Glomerular visceral epithelial cell (primary cell): ENCODE measurements around the gene PIBF1.
"Not testable (repeated sequence)": the region's sequence is repeated elsewhere in the genome, so short reads cannot be mapped to it uniquely, and the experiment has no call there.

Experiments
- DNase-seq: peaks from one replicate; pipeline ENCODE4 v3.0.0-alpha.2; 2016; ENCODE audit errors: extremely low spot score

Gene PIBF1, protein sequence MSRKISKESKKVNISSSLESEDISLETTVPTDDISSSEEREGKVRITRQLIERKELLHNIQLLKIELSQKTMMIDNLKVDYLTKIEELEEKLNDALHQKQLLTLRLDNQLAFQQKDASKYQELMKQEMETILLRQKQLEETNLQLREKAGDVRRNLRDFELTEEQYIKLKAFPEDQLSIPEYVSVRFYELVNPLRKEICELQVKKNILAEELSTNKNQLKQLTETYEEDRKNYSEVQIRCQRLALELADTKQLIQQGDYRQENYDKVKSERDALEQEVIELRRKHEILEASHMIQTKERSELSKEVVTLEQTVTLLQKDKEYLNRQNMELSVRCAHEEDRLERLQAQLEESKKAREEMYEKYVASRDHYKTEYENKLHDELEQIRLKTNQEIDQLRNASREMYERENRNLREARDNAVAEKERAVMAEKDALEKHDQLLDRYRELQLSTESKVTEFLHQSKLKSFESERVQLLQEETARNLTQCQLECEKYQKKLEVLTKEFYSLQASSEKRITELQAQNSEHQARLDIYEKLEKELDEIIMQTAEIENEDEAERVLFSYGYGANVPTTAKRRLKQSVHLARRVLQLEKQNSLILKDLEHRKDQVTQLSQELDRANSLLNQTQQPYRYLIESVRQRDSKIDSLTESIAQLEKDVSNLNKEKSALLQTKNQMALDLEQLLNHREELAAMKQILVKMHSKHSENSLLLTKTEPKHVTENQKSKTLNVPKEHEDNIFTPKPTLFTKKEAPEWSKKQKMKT

DNA sequence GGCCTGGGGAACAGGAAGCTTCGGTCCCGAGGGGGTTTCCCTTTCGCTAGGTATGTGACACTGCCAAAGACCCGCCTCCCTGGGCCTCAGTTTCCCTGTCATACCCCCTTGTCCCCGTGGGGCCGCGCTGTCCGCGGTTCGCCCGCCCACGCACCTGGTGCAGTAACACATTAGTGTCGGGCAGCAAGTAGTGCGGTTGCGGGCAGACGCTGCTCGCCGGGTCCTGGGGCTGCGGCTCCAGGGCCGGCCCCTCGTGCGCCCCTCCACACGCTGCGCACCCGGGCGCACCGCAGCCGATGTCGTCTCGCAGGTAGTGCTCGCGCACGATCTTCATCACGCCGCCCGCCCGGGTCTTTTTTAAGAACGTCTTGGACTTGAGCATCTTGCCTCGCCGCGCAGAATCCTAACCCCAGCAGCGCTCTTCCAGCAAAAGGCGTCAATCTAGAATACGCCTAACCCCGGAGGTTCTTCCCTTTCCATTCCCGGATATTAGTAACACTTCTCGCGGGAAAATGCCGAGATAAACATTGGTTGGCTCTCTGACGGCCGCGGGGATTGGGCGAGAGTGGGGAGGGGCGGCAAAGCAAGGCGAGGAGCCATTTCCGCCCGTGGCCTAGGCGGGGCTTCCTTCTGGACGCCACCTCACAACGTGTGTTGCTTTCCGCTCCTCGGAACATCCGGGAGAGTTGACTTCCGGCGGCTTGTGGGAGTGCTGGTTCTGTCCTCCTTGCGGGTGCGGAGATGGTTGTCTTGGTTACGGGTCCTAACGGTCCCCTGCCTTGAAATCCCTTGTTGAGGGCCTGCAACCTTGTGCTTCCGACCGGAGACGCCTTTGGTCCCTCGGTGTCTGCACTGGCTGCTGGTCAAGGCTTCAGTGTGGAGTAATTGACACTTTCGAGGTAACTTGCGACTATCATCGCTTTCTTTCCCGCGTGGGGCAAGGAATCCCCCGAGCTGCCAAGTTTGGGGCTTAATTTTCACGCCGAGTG, at the start of gene PIBF1, which contains the start of gene DIS3:
Gene PIBF1, plus strand, starts transcription at position 683 of the 989 bp plus-strand sequence. CDS start 1,337 bp downstream, outside the sequence.
Gene DIS3, minus strand, starts transcription at position 450 of the 989 bp plus-strand sequence. Its CDS starts 68 bp downstream, at position 382.
- DNase-seq = peak; percentile 98

- DNase-seq = no peak
These were observed 44.9 kb upstream of the PIBF1 start for GRCh38 chr13:72737033-72737432.

DNA sequence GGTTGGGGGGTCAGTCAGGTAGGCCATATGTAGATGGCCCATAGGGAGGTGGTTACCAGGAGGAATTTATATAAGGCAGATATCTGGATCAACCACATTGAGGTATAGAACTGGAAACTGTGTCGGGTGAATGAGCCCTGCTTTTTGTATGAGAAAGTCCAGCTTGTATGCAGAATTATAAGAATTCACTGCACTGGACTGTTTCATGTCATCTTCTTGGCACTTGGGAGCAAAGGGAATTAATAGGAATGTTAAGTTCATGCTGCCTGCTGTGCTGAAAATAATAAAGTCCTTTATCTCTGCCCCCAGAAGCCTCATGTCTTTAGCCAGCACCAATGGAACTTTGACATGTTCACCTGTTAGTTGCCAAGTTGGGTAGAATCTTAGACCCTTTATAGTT, 41.9 kb upstream of the PIBF1 start:
- DNase-seq = no peak

GRCh38 chr13:72745260-72745659, 36.7 kb upstream of the PIBF1 start:
- no peak for DNase-seq

- no peak for DNase-seq
These were observed 30.7 kb upstream of the PIBF1 start for GRCh38 chr13:72751220-72751619.

- no peak for DNase-seq
These were observed 27.8 kb upstream of the PIBF1 start for GRCh38 chr13:72754111-72754510.

- DNase-seq = no peak
These were observed 24.0 kb upstream of the PIBF1 start for GRCh38 chr13:72757792-72758535.

DNA sequence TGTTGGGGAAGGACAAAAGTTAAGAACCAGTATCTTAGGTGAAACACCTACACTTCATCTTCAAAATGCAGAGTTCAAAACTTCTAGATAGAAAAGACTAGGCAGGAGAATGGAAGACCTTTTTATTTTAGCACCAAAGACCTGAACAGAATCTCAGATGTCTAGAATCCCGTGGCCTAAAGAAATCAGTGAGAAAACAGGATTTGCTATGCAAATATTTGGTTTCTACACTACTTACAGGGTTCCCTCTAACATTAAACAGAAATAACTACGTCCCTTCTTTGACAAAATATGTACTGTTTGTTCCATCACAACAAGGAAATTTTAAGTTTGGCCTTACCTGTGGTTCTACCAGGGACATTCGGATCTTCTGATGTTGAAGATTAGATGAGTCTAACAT, 21.7 kb upstream of the PIBF1 start:
- no peak for DNase-seq

DNA sequence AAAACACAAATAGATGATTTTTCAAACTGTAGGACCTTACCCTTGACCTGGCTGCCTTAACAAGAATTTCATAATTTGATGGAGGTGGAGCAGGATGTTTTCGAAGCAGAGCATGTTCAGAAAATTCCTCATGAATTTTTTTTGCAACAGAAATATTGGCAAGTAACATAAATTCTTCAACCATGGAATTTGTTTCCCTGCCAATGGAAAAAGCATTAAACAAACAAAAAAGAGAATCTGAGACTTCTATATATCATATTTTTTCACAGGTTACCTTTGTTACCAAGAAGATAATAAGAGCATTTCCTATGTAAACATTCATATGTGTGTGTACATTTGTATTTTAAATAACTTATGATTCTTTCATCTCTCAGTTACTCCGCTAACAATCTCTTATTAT, 18.5 kb upstream of the PIBF1 start:
- DNase-seq = no peak

- no peak for DNase-seq
These were observed 7.9 kb upstream of the PIBF1 start for GRCh38 chr13:72774019-72774418.

- DNase-seq = no peak
These were observed 784 bp downstream of the PIBF1 start for GRCh38 chr13:72782717-72783116.

GRCh38 chr13:72784679-72785078, 2.7 kb downstream of the PIBF1 start:
- not testable (repeated sequence) for DNase-seq

GRCh38 chr13:72788831-72789230, 6.9 kb downstream of the PIBF1 start:
- DNase-seq = no peak

GRCh38 chr13:72792640-72793039, 10.7 kb downstream of the PIBF1 start:
- DNase-seq = no peak

DNA sequence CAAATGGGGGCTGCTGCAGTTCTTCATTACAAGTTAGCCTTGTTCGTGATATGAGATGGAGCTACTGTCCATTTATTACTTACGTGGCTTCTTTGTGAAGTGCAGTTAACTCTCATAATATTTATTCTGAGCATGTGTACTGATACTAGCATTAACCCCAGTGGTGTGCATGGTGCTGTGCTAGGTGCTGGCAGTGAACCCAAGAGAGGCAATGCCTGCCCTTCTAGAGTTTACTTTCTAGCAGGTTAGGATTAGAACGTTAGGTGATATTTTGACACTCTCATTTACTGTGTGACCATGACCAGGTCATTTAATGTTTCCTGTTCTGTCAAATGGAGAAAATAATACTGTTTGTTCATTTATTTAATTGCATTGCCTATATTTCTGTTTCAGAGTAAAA, 16.9 kb downstream of the PIBF1 start:
- DNase-seq = no peak

GRCh38 chr13:72804301-72804700, 22.4 kb downstream of the PIBF1 start:
- DNase-seq = no peak

GRCh38 chr13:72805676-72806346, 23.9 kb downstream of the PIBF1 start:
- no peak for DNase-seq

DNA sequence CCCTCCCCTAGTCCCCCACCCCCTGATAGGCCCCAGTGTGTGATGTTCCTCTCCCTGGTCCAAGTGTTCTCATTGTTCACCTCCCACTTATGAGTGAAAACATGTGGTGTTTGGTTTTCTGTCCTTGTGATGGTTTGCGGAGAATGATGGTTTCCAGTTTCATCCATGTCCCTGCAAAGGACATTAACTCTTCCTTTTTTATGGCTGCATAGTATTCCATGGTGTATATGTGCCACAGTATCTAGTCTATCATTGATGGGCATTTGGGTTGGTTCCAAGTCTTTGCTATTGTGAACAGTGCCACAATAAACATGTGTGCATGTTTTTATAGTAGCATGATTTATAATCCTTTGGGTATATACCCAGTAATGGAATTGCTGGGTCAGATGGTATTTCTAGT, 24.6 kb downstream of the PIBF1 start:
- DNase-seq = not testable (repeated sequence)

- peak; percentile 32 for DNase-seq
These were observed 27.1 kb downstream of the PIBF1 start for GRCh38 chr13:72808917-72809500.
